Astrocyte of the cerebellum (primary cell): Measurements from ENCODE around the gene PLK5.
"Not testable (repeated sequence)": the region's sequence is repeated elsewhere in the genome, so short reads cannot be mapped to it uniquely, and the experiment has no call there.

Experiments
- DNase-seq: peaks from one replicate; pipeline ENCODE4 v3.0.0-alpha.2; 2011; ENCODE audit warnings: low read depth
- H3K4me3 ChIP-seq: 2 replicates; pipeline ENCODE4 v1.5.1; 2011; ENCODE audit warnings: mild to moderate bottlenecking, low read depth, low read length, moderate library complexity
- CTCF ChIP-seq: IDR thresholded peaks from 2 replicates; pipeline ENCODE4 v1.5.1; 2012; ENCODE audit warnings: low read length, low read depth, moderate library complexity, mild to moderate bottlenecking; ENCODE audit errors: missing control alignments
- in situ Hi-C: cut with HindIII; loops from 2 replicates; pipeline ENCODE4 v1.10.0; 2017; ENCODE audit warnings: low sequenced_read_pairs

PLK5 gene

DNA sequence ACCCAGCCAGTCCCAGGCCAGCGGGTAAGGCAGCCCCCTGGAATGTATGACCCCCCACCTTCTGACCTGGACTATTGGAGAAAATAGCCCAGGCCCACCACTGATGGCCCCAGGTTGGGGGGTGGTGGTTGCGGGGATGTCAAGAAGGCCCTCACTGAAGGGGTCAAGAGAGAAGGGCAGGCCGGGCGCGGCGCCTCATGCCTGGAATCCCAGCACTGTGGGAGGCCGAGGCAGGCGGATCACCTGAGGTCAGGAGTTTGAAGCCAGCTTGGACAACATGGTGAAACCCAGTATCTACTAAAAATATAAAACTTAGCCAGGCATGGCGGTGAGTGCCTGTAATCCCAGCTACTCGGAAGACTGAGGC, 9.6 kb upstream of the PLK5 start:
- TF ChIP-seq CTCF, result no peak
- no peak overlapping the region for H3K4me3 ChIP-seq
- no peak for DNase-seq
- in situ Hi-C loops, result no loop called here

DNA sequence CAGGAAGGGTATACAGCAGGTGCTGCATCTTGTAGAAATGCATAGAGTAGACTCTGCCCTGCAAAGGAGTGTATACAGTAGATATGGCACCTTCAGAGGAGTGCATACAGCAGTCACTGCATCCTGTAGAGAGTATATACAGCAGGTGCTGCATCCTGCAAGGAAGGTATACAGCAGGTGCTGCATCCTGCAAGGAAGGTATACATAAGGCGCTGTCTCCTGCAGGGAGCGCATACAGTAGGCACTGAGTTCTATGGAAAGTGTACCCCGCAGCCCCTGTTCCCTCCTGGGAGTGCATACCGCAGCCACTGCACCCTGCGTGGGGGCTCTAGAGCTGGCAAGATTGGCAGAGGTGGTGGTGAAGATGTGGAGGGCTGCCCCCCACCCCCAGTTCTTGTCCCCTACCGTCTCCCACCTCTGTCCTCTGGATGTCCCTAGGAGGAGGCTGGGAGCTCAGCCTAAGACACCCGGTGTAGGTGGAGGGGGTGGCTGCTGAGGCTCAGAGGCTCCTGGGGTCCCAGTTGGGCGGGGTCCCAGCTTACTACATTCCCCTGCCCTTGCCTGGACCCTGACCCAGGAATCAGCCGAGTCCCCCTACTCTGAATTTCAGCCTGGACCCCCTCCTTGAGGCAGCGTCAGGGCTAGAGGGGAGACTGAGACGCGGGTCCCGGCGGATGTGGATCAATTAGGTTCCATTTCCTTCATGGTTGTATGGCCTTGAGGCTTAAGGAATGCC, 8.7 kb upstream of the PLK5 start:
- no peak for DNase-seq
- in situ Hi-C loops, result no loop called here
- TF ChIP-seq CTCF, result no peak
- no peak overlapping the region for H3K4me3 ChIP-seq

GRCh38 chr19:1516395-1516753, 7.5 kb upstream of the PLK5 start:
- H3K4me3 ChIP-seq, result no peak overlapping the region
- DNase-seq, result no peak
- in situ Hi-C loops, result no loop called here
- no peak for TF ChIP-seq CTCF

DNA sequence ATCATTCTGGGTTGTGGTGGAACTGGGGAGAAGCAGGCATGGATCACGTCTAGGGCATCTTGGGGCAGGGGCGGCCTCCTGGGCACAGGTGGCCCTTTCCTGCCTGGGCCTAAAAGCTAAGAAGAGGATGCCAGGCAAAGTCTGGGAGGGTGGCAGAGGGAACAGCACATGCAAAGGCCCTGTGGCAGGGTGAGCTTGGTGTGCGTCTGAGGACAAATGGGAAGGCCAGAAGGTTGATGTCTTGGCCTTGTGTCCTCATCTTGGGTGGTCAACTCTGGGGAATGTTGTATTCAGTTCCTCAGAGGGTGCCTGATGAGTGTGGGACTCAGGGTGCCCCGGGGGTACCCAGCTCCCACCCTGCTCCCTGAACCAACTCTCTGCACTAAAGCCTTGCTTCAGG, 5.4 kb upstream of the PLK5 start:
- in situ Hi-C loops, result no loop called here
- no peak for TF ChIP-seq CTCF
- DNase-seq, result no peak
- H3K4me3 ChIP-seq, result no peak overlapping the region

DNA sequence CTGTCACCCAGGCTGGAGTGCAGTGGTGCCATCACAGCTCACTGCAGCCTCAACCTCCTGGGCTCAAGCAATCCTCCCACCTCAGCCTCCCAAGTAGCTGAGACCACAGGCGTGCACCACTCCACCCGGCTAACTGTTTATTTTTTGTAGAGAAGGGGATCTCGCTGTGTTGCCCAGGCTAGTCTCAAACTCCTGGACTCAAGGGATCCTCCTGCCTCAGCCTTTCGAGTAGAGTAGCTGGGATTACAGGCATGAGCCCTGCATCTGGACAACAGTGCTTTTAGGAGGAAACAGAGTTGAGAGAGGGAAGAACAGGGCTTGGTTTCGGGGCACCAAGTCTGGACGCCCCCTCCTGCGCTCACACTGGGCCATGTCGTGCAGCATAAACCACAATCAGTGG, 4.1 kb upstream of the PLK5 start:
- in situ Hi-C loops, DNase-seq, H3K4me3 ChIP-seq: not testable (repeated sequence)

- no peak overlapping the region for H3K4me3 ChIP-seq
- no peak for TF ChIP-seq CTCF
- in situ Hi-C loops, result no loop called here
- DNase-seq, result no peak
Observed at GRCh38 chr19:1520203-1520780, 3.6 kb upstream of the PLK5 start.

GRCh38 chr19:1521636-1522035, 2.2 kb upstream of the PLK5 start:
- no peak overlapping the region for H3K4me3 ChIP-seq

More at GRCh38 chr19:1521636-1522035, 2.2 kb upstream of the PLK5 start:
- in situ Hi-C loops, result no loop called here
- DNase-seq, result no peak
- no peak for TF ChIP-seq CTCF
